Activated naive CD4-positive, alpha-beta T cell treated with anti-CD3 and anti-CD28 coated beads, Interleukin-2, amount 10 ng/mL, durations not matched to agents 7 days and 5 days (primary cell): Measurements from ENCODE around the gene KRT14.
"Not testable (repeated sequence)": the region's sequence is repeated elsewhere in the genome, so short reads cannot be mapped to it uniquely, and the experiment has no call there.

Experiments
- CTCF ChIA-PET: fragments of 350-600 bp; sonication (Branson Sonifier 250); formaldehyde crosslinking; loops from one replicate; lab custom pipeline; 2021; ENCODE audit warnings: antibody characterized with exemption; lab: Charles Lee
- DNase-seq: peaks from one replicate; pipeline ENCODE4 v3.0.0-alpha.2; 2020
- H3K27ac Mint-ChIP-seq: one replicate; pipeline ENCODE4 v1.8.0; 2021; ENCODE audit warnings: mild to moderate bottlenecking, moderate library complexity, mixed read lengths
- H3K27me3 Mint-ChIP-seq: one replicate; pipeline ENCODE4 v1.8.0; 2021; ENCODE audit warnings: mild to moderate bottlenecking, mixed read lengths
- H3K36me3 Mint-ChIP-seq: one replicate; pipeline ENCODE4 v1.8.0; 2021; ENCODE audit warnings: mixed read lengths
- H3K4me1 Mint-ChIP-seq: one replicate; pipeline ENCODE4 v1.8.0; 2021; ENCODE audit warnings: mixed read lengths
- H3K4me3 Mint-ChIP-seq: one replicate; pipeline ENCODE4 v1.8.0; 2021; ENCODE audit warnings: mild to moderate bottlenecking, moderate library complexity, mixed read lengths
- H3K9me3 Mint-ChIP-seq: one replicate; pipeline ENCODE4 v1.8.0; 2021; ENCODE audit warnings: mixed read lengths

The KRT14 gene

GRCh38 chr17:41546819-41547218 lies 39.9 kb downstream of the KRT14 start:
- H3K4me1 Mint-ChIP-seq = peaks cover 23% of the 10 kb centered on the region
- no peaks in the 10 kb centered on the region for H3K36me3 Mint-ChIP-seq
- CTCF ChIA-PET = interaction anchor here (6.6 kb wide), 1 partner anchor 103 kb away, joined by 142 read pairs; no protein-coding TSS in a partner anchor
- H3K4me3 Mint-ChIP-seq = no peak overlapping the region
- H3K27me3 Mint-ChIP-seq = peaks cover 33% of the 10 kb centered on the region
- no peak overlapping the region for H3K27ac Mint-ChIP-seq
- H3K9me3 Mint-ChIP-seq = peaks cover 4% of the 10 kb centered on the region
- no peak for DNase-seq

- H3K4me3 Mint-ChIP-seq = no peak overlapping the region
- peaks cover 23% of the 10 kb centered on the region for H3K4me1 Mint-ChIP-seq
- no peak overlapping the region for H3K27ac Mint-ChIP-seq
- peaks cover 34% of the 10 kb centered on the region for H3K27me3 Mint-ChIP-seq
- H3K9me3 Mint-ChIP-seq = peaks cover 4% of the 10 kb centered on the region
- CTCF ChIA-PET = no interaction called here
- DNase-seq = no peak
- no peaks in the 10 kb centered on the region for H3K36me3 Mint-ChIP-seq
Observed at GRCh38 chr17:41545829-41546410, 40.8 kb downstream of the KRT14 start.

GRCh38 chr17:41544935-41545334 lies 41.8 kb downstream of the KRT14 start:
- DNase-seq = no peak
- Mint-ChIP-seq H3K36me3 (no peaks in the 10 kb centered on the region), H3K4me3 (no peak overlapping the region), H3K4me1 (peaks cover 23% of the 10 kb centered on the region), H3K27ac (no peak overlapping the region), H3K9me3 (peaks cover 4% of the 10 kb centered on the region), H3K27me3 (peaks cover 37% of the 10 kb centered on the region)
- CTCF ChIA-PET = interaction anchor here (0.6 to 1.2 kb wide), 2 partner anchors 120 to 138 kb away, joined by 3 to 4 read pairs; no protein-coding TSS in a partner anchor

GRCh38 chr17:41544491-41544892 lies 42.2 kb downstream of the KRT14 start:
- Mint-ChIP-seq H3K4me1 (peaks cover 20% of the 10 kb centered on the region), H3K27me3 (peaks cover 37% of the 10 kb centered on the region), H3K9me3 (peaks cover 4% of the 10 kb centered on the region), H3K36me3 (no peaks in the 10 kb centered on the region), H3K27ac (no peak overlapping the region), H3K4me3 (no peak overlapping the region)
- CTCF ChIA-PET = interaction anchor here (0.6 to 1.2 kb wide), 2 partner anchors 121 to 137 kb away, joined by 3 to 4 read pairs; no protein-coding TSS in a partner anchor
- no peak for DNase-seq

GRCh38 chr17:41542786-41543185 lies 43.9 kb downstream of the KRT14 start:
- not testable (repeated sequence) for H3K4me3 Mint-ChIP-seq, H3K4me1 Mint-ChIP-seq, DNase-seq, H3K36me3 Mint-ChIP-seq, H3K9me3 Mint-ChIP-seq, H3K27ac Mint-ChIP-seq
- H3K27me3 Mint-ChIP-seq = peaks cover 27% of the 10 kb centered on the region
- CTCF ChIA-PET = interaction anchor here (0.8 to 1.5 kb wide), 2 partner anchors 106 to 633 kb away, joined by 4 read pairs; no protein-coding TSS in a partner anchor

- Mint-ChIP-seq H3K36me3 (no peaks in the 10 kb centered on the region), H3K27ac (no peak overlapping the region), H3K27me3 (peaks cover 26% of the 10 kb centered on the region), H3K9me3 (peaks cover 4% of the 10 kb centered on the region), H3K4me3 (no peak overlapping the region), H3K4me1 (no peaks in the 10 kb centered on the region)
- no peak for DNase-seq
- CTCF ChIA-PET = interaction anchor here (0.8 to 1.5 kb wide), 3 partner anchors 106 to 633 kb away, joined by 4 to 5 read pairs (median 4); no protein-coding TSS in a partner anchor
Observed at GRCh38 chr17:41542357-41542756, 44.3 kb downstream of the KRT14 start.

- no peaks in the 10 kb centered on the region for H3K9me3 Mint-ChIP-seq
- no peak overlapping the region for H3K4me3 Mint-ChIP-seq
- H3K27ac Mint-ChIP-seq = no peak overlapping the region
- no peaks in the 10 kb centered on the region for H3K4me1 Mint-ChIP-seq
- DNase-seq = no peak
- peaks cover 34% of the 10 kb centered on the region for H3K27me3 Mint-ChIP-seq
- CTCF ChIA-PET = interaction anchor here (1.4 to 1.5 kb wide), 3 partner anchors 7 to 122 kb away, joined by 4 to 6 read pairs (median 5); no protein-coding TSS in a partner anchor
- H3K36me3 Mint-ChIP-seq = no peaks in the 10 kb centered on the region
Observed at GRCh38 chr17:41540921-41541625, 45.6 kb downstream of the KRT14 start.

- no peak overlapping the region for H3K4me3 Mint-ChIP-seq
- CTCF ChIA-PET = interaction anchor here (1.4 to 1.5 kb wide), 3 partner anchors 8 to 123 kb away, joined by 4 to 6 read pairs (median 5); no protein-coding TSS in a partner anchor
- H3K27ac Mint-ChIP-seq = no peak overlapping the region
- H3K9me3 Mint-ChIP-seq = no peaks in the 10 kb centered on the region
- peaks cover 38% of the 10 kb centered on the region for H3K27me3 Mint-ChIP-seq
- no peaks in the 10 kb centered on the region for H3K4me1 Mint-ChIP-seq
- H3K36me3 Mint-ChIP-seq = no peaks in the 10 kb centered on the region
- no peak for DNase-seq
Observed at GRCh38 chr17:41539979-41540701, 46.6 kb downstream of the KRT14 start.

- H3K36me3 Mint-ChIP-seq = no peaks in the 10 kb centered on the region
- CTCF ChIA-PET = interaction anchor here (4.4 kb wide), 1 partner anchor 10 kb away, joined by 17 read pairs; no protein-coding TSS in a partner anchor
- no peak overlapping the region for H3K27ac Mint-ChIP-seq
- H3K4me1 Mint-ChIP-seq = no peaks in the 10 kb centered on the region
- peaks cover 42% of the 10 kb centered on the region for H3K27me3 Mint-ChIP-seq
- DNase-seq = no peak
- H3K4me3 Mint-ChIP-seq = no peak overlapping the region
- no peaks in the 10 kb centered on the region for H3K9me3 Mint-ChIP-seq
Observed at GRCh38 chr17:41539071-41539492, 47.6 kb downstream of the KRT14 start.

GRCh38 chr17:41538565-41538991 lies 48.1 kb downstream of the KRT14 start:
- no peak for DNase-seq
- CTCF ChIA-PET = interaction anchor here (4.4 kb wide), 1 partner anchor 10 kb away, joined by 17 read pairs; no protein-coding TSS in a partner anchor
- Mint-ChIP-seq H3K4me3 (no peak overlapping the region), H3K4me1 (no peaks in the 10 kb centered on the region), H3K27me3 (peaks cover 42% of the 10 kb centered on the region), H3K9me3 (no peaks in the 10 kb centered on the region), H3K36me3 (no peaks in the 10 kb centered on the region), H3K27ac (no peak overlapping the region)

GRCh38 chr17:41537990-41538389 lies 48.7 kb downstream of the KRT14 start:
- CTCF ChIA-PET = interaction anchor here (4.4 kb wide), 1 partner anchor 11 kb away, joined by 17 read pairs; no protein-coding TSS in a partner anchor
- H3K9me3 Mint-ChIP-seq = no peaks in the 10 kb centered on the region
- no peaks in the 10 kb centered on the region for H3K36me3 Mint-ChIP-seq

GRCh38 chr17:41537614-41537954 lies 49.1 kb downstream of the KRT14 start:
- CTCF ChIA-PET = interaction anchor here (4.4 kb wide), 1 partner anchor 11 kb away, joined by 17 read pairs; no protein-coding TSS in a partner anchor
- no peak for DNase-seq
- no peaks in the 10 kb centered on the region for H3K36me3 Mint-ChIP-seq
- H3K27me3 Mint-ChIP-seq = peaks cover 50% of the 10 kb centered on the region
- H3K4me3 Mint-ChIP-seq = no peak overlapping the region
- no peak overlapping the region for H3K27ac Mint-ChIP-seq
- no peaks in the 10 kb centered on the region for H3K4me1 Mint-ChIP-seq
- no peaks in the 10 kb centered on the region for H3K9me3 Mint-ChIP-seq

More at GRCh38 chr17:41537990-41538389, 48.7 kb downstream of the KRT14 start:
- Mint-ChIP-seq H3K27me3 (peaks cover 47% of the 10 kb centered on the region), H3K4me3 (no peak overlapping the region), H3K27ac (no peak overlapping the region), H3K4me1 (no peaks in the 10 kb centered on the region)
- no peak for DNase-seq

GRCh38 chr17:41536741-41537613 lies 49.7 kb downstream of the KRT14 start:
- H3K9me3 Mint-ChIP-seq = no peaks in the 10 kb centered on the region
- no peak for DNase-seq
- no peaks in the 10 kb centered on the region for H3K36me3 Mint-ChIP-seq
- no peaks in the 10 kb centered on the region for H3K4me1 Mint-ChIP-seq
- no peak overlapping the region for H3K27ac Mint-ChIP-seq
- CTCF ChIA-PET = interaction anchor here (0.6 to 4.4 kb wide), 2 partner anchors 12 to 769 kb away, joined by 3 to 17 read pairs; no protein-coding TSS in a partner anchor
- H3K27me3 Mint-ChIP-seq = peaks cover 55% of the 10 kb centered on the region
- H3K4me3 Mint-ChIP-seq = no peak overlapping the region
